ENCODE measurements around the gene CCR3.

CCR3 gene

DNA sequence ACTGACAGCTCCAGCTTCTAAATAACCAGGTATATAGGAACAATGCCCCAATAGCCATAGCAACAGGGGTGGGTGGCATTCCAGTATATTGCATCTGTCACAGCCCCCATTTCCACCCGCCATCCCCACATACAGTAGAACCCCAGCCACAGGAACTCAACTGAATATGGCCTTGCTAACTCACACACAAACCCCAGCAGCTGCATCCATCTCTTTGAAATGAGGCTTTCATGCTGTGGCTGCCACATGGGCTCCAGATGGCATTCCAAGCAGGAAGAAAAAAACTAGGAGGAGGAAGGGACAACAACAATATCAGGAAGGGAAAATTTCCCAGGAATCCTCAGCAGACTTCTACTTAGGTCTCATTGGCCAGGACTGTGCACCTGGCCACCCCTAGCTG is 54.6 kb downstream of the CCR3 start:
- TF ChIP-seq, protein P1, sequence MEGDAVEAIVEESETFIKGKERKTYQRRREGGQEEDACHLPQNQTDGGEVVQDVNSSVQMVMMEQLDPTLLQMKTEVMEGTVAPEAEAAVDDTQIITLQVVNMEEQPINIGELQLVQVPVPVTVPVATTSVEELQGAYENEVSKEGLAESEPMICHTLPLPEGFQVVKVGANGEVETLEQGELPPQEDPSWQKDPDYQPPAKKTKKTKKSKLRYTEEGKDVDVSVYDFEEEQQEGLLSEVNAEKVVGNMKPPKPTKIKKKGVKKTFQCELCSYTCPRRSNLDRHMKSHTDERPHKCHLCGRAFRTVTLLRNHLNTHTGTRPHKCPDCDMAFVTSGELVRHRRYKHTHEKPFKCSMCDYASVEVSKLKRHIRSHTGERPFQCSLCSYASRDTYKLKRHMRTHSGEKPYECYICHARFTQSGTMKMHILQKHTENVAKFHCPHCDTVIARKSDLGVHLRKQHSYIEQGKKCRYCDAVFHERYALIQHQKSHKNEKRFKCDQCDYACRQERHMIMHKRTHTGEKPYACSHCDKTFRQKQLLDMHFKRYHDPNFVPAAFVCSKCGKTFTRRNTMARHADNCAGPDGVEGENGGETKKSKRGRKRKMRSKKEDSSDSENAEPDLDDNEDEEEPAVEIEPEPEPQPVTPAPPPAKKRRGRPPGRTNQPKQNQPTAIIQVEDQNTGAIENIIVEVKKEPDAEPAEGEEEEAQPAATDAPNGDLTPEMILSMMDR (IDR thresholded peaks at IDR 0.05) = no peak
- Histone ChIP-seq H3K4me3 (no peak overlapping the region), H3K27ac (no peak overlapping the region)
- DNase-seq (ENCODE audit: low spot score) = no peak

DNA sequence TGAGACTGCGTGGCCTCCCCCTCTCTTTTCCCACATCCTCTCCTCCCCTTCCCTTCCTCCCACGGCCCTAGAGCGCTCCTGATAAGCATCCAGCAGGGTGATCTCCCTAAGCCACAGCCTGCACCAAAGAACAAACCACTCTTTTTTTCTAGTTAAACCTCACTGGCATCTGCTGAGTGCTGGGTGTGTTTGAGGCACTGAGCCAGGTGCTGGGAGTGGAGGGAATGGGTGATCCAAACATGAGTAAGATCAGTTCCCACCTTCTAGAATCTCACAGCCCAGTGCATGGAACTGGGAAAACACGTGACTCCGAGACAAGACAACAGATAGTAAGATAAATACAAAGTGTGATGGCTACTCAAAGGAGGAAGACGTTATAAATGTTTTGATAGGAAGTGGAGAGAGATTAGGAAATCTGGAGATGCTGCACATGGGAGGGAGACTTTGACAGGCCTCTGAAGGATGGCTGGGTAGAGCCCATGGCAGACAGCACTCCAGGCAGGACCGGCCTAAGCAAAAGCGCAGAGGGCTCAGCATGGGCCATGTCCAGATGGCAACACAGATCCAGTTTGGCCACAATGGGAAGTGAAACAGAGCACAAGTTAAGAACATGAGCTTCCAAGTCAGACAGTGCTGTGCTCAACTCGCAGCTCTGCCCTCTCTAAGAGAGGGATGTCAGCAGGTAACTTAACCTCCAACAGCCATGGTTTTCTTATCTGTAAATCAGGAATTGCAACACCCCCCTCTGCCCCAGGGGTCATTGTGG is 55.6 kb downstream of the CCR3 start:
- Histone ChIP-seq H3K4me3 (no peak overlapping the region), H3K27ac (no peak overlapping the region)
- DNase-seq (ENCODE audit: low spot score) = no peak
- TF ChIP-seq, protein P1 (IDR thresholded peaks at IDR 0.05) = no peak

DNA sequence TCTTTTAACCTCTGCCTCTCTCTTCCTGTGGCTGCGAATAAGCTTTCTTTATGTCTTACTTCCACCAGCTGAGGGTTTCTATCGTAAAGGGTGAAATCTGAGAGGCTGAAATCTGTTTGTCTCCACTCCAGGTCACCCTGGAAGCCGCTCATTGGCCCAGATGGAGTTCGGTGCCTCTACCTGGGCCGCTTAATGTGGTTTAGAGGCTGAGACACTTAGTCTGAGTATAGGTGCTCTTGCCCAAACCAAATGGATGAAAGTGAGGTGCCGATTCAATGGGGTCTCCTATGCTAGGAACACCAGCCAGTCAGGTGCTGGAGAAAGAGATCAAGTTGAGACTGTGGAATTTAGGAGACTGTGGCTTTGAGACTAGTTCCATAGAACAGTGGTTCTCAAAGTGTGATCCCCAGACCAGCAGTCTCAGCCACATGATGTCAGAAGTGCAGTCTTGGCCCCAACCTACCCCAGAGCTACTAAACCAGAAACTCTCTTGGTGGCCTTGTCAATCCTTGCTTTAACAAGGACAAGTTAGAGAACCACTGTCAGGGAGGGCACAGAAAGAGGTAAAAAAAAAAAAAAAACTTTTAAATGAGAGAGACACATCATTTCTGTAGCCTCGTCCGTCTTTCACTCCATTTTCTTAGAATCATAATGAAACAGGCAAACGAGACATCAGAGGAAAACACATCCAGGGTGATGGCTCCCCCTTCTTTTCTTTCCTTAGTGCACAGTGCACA is 56.8 kb downstream of the CCR3 start:
- TF ChIP-seq, protein P1 (IDR thresholded peaks at IDR 0.05) = no peak
- Histone ChIP-seq H3K27ac (no peak overlapping the region), H3K4me3 (no peak overlapping the region)
- DNase-seq (ENCODE audit: low spot score) = no peak

DNA sequence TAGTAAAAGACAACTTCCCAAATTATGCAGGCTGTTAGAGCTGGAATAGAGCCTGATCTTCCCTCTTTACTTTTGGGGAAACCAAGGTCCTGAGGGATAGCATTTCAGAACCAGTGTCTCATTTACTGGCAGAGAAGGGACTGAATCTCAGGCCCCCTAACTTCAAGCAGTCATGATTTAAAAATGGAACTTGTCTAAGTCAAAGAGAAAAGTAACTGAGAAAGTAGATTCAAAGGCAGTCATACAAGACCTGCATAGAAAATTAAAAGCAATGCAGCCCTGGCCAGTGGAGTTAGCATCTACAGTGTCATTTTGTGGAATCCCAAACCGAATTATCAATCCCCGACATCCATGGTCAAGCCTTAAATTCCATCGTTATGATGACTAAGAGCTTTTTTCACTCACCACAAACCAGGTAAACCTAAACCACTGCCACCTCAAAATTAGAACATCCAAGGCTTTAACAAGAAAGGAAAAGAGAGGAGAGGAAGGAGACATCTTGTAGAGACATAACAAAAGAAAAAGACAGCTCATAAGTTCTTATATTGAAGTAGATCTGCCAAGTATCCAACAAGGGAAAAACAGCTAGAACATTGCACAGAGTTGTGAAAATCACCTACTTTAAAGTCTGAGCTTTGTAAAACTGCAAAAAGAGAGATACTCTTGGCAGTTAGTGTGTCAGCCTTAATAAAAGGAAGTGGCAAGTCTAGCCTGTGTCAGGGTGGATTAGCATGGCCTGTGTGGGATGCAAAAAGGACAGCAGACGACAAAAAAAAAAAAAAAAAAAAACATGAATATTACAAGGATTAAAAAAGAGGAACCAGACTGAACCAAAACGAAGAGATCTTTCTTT is 57.6 kb downstream of the CCR3 start:
- H3K4me3 ChIP-seq = no peak overlapping the region
- peak overlapping the region in 1 of 2 donors; percentile 70 for H3K27ac ChIP-seq
- no peak for DNase-seq (ENCODE audit: low spot score)
- TF ChIP-seq, protein P1 (IDR thresholded peaks at IDR 0.05) = no peak

DNA sequence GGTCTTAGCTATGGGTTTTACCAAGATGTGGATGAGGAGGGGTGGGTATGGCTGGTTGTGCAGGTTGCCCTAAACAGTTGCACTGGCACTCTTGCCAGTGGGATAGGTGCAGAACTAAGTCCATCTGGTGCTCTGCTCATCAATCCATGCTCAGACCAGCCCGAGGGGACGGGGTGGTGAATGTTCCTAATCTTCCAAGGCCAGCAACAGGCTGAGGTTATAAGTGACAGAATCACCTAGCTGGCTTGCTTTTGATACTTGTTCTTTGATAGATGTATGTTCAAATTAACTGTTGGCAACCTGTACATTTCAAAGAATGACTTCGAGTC is 58.2 kb downstream of the CCR3 start:
- Histone ChIP-seq H3K4me3 (no peak overlapping the region), H3K27ac (peak overlapping the region in 1 of 2 donors; percentile 70)
- DNase-seq (ENCODE audit: low spot score) = no peak
- TF ChIP-seq, protein P1 (IDR thresholded peaks at IDR 0.05) = no peak

DNA sequence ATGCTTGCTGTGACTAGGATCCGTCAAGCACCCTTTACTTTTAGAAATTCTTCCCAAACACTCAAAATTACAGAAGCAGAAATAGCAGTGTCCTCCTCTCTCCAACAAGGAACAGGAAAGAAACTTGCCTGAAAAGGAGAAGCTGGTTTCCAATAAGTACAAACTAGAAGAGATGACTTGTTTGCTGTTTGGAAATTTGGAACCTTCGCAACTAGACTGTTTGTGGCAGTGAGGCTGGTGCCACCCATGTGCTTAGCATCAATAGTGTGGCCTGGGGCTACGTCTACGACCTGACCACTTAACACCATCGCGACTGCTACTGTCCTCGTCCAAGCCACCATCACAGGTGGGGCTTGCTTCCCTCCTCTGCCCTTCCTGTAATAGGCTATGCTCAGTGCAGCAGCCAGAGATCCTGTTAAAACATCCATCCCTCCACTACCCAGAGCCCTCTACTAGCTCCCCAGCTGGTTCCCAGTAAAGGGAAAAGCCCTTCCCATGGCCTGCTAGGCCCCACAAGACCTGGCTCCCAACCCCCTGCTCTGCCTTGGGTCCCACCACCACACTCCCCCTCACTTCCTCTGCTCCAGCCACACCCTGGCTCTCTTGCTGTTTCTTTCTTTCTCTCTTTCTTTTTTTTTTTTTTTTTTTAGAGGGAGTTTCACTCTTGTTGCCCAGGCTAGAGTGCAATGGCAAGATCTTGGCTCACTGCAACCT is 59.0 kb downstream of the CCR3 start:
- Histone ChIP-seq H3K27ac (peak overlapping the region in 1 of 2 donors; percentile 74), H3K4me3 (no peak overlapping the region)
- no peak for DNase-seq (ENCODE audit: low spot score)
- TF ChIP-seq, protein P1 (IDR thresholded peaks at IDR 0.05) = no peak
